UCSD-AML1 (cell line): Measurements from ENCODE around the gene CCNY.

Source experiments
- DNase-seq: peaks from one replicate; lab custom pipeline; 2025; ENCODE audit not compliant: unreplicated experiment; lab: John Stamatoyannopoulos, UW

The CCNY gene

DNA sequence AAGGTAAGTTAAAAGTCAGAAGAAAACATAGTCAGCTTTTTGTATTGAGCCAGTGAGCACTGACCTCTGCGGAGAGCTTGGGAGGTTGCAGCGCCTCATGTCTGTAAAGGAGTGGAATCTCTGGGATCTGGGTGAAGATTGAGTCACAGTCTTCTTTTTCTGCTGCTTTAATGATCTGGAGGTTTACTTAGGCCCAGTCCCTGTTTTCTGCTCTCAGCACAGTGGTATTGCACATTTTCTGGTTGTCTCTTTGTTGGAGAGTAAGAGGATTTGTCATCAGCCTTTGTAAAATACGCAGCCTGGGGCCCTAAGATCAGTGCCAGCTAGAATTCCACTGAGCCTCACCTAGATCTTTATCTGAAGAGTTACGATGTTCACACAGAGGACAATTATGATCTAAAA lies 210.5 kb downstream of the CCNY start:
- no peak for DNase-seq

DNA sequence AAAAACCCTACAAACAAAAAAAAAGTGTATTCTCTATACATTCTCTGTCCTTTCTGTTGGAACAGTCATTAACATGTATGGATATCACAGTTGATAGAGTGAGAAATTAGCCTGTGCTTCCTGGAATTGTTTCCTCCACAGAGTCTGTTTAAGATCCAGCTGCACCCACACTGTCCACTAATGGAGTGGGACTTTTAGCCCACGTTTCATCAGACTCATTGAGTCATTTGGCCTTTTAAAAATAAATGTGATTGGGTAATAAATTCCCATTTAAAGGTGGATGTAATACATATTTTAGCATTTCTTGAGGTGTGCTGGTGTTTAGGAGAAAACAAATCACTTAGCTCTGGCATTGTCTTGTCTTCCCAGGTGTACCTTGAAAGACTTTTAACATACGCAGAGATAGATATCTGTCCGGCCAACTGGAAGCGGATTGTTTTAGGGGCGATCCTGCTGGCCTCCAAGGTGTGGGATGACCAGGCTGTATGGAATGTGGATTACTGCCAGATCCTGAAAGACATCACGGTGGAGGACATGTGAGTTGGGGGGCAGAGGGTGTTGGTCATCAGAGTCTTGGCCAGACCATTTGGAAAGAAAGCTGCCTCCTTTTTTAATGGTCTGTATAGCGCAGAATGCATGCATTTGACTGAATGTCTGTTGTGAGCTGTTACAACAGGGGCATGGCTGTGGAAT lies 216.5 kb downstream of the CCNY start:
- no peak for DNase-seq

DNA sequence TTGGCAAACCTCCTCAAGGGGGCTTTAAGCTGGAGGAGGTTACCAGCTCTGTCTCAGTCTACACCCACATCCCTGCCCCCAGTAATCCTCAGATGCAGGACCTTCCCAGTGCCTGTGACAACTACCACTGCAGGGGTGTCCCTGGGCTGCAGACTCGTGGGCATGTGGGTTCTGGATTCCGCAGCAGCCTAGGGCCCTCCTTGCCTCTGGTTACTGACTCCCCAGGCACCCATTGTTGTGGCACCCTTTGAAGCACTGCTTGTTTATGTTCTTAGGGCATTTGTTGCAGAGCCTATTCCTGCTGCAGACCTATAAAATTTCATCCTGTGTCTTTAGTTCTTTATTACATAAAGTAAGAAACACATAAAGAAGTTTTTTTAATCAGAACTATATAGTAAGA lies 217.7 kb downstream of the CCNY start:
- no peak for DNase-seq

DNA sequence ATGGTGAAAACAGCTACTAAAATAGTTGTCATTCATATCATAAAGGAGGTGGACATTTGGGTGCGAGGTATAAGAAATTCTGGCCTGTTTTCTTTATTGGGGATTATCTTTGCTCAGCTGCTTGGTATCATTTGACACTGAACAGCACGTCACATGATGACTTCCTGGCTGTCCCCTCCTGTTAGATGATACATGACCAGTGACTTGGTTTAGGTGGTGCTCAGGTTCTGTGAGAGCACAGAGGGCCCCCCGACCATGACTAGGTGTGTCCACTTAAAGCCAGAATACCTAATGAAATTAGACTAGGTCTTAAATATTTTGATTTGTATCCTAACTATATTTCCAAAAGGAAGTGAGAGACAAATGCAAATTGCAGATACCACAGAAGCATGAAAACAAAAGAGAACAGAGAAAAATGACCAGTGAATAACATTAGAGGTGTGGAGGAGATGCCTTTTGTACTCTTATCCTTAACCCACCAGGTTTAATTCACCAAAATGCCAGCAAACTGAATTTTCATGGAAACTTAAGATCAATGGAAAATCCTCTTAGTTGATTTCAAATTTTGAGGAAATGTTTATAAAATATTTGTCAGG lies 218.2 kb downstream of the CCNY start:
- DNase-seq: no peak

DNA sequence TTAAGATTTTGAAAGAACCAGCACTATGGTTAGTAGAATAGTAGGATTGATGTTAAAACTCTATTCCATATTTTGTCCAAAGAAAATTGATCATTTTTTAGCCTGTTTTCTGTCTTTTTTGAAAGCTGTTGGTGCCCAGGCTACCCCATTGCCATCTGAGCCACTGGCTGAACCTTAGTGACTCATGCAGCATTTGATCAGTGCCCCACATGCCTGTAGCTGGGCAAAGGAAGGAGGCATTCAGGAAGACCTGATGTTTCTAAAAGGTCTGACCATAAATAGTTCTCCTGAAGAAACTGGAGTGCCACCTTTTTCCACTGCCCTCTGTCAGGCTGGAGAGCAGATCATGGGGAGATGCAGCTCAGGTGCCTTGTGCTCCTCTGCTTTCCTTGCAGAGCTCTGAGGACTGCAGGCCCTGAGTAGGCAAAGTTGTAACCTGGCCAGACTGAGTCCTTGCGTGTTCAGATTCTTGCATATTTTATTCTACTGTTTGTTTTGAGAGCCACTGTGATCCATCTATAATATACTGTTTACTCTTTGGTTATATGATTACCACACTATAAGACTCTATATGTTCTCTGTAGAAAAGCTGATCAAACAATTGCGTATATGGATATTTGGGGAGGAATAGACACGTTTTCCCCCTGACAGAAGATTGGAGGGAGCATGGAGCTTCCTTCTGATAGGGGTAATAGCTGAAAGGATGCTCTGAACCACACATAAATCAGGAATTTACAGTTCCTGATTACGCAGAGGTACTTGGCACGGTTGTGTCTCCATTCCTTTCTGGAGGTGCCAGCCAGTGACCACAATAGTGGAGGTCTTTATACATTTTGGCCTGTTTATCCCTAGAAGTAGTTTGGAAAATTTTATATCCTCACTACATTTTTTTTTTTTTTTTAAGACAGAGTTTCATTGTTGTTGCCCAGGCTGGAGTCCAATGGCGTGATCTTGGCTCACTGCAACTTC lies 219.9 kb downstream of the CCNY start:
- no peak for DNase-seq

DNA sequence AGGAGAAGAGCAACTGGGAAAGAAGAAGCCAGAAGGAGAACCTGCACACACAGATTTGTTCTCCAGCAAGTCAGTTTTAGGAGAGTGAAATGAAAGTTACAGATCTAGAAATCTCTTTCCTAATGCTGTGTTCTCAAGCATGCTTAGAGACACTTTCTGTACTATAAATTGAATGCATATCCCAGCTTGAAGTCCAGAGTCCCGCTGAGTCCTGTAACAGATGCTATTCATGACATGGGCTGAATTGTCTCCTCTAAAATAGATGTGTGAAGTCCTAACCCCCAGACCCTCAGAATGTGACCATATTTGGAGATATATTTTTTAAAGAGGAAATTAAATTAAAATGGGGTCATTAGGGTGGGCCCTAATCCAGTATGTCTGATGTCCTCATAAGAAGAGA lies 222.0 kb downstream of the CCNY start:
- no peak for DNase-seq

DNA sequence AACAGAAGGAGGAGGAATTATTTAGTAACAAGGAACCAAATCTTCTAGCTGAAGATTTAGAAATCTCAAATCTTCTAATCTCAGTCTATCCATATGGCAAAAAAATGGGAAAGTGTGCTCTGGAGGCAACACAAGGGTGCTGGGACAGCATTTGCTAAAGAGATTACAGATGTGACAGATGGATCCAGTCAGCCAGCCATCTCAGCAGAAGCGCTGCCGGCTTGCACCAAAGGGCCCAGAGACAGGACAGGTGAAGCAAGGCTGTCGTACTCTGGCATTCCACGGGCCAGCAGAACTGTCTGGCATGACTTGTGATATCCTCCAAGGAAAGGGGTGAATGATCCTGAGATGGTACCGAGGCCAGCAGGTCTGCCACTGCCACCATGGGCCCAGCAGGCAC lies 223.1 kb downstream of the CCNY start:
- no peak for DNase-seq

DNA sequence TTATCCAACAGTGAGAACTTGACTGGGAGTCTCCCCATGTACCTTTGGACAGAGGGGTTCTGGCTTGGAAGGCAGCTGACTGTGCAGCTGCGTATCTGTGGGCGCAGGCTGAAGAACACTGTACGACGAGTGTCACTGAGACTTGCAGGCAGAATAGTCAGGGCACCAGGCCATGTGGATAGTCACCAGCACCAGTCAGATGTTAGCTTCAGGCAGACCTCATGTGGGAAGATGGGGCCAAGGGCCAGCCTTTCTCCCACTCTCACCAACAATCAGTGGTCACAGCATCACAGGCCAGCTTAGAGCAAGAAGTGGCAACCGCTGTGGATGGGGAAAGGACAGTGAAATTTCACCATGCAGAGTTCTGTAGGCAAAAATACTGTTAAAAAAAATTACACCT lies 225.4 kb downstream of the CCNY start:
- no peak for DNase-seq

DNA sequence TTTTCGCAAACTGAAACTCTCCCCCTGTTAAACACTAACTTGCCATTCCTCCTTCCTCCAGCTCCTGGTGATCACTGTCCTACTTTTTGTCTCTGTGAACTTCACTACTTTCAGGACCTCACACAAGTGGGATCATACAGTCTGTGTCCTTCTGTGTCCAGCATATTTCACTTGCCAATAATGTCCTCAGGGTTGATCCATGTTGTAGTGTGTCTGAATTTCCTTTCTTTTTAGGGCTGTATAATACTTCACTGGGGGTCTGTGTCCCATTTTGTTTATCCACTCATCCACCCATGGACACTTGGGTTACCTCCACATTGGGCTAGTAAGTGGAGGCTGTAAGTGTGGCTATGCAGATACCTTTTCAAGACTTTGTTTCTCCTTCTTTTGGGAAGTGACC lies 226.1 kb downstream of the CCNY start:
- DNase-seq: no peak

DNA sequence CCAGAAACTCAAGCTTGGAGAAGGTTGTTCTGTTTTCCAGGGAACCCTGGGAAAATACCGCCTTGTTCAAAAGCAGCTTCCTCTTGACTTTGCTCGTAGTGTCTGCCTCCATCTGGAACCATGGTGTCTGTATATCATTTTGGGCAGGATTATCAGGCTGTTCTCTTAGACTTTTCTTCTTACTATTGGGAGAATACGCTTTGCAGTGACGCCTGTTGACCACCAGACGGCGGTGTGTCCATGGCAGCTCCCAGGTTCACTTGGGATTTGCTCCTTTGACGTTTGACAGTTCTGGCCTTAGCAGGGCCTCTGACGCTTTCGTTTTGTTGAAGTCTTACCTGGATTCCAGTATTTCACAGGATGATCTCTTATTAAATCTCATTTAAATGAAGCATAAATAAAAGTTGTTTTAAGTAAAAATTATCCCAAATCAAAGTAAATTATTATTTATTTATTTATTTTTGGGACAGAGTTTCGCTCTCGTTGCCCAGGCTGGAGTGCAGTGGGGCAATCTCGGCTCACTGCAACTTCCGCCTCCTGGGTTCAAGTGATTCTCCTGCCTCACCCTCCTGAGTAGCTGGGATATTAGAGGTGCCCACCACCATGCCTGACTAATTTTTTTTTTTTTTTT lies 227.1 kb downstream of the CCNY start:
- peak; percentile 35 for DNase-seq

DNA sequence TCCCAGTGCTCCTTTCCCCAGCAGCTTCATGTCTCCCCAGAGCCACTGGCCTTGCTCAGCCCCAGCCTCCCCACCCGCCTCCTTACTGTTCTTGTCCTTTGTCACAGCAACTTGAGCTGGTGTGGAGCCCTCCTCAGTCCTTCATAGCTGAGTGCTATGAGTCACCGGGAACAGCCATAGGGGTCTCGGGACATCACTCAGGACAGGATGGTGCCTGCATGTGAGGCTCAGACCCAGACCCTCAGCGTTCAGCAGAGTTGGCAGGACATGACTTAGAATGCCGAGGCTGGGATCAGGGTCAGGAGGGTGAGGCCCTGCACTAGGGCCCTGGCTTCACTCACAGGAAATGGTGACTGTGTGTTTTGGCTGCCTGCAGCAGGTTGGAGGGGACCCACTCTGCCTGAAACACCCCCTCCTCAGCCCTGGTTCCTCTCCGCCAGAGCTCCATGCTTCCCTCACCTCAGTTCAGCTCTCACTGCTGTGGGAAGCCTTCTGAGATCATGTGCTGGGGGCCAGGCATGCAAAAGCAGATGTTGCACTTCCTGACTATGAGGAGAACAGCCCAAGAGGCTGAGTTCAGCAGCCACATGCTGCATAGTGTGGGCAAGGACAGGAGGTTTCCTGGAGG lies 228.1 kb downstream of the CCNY start:
- peak; percentile 50 for DNase-seq

DNA sequence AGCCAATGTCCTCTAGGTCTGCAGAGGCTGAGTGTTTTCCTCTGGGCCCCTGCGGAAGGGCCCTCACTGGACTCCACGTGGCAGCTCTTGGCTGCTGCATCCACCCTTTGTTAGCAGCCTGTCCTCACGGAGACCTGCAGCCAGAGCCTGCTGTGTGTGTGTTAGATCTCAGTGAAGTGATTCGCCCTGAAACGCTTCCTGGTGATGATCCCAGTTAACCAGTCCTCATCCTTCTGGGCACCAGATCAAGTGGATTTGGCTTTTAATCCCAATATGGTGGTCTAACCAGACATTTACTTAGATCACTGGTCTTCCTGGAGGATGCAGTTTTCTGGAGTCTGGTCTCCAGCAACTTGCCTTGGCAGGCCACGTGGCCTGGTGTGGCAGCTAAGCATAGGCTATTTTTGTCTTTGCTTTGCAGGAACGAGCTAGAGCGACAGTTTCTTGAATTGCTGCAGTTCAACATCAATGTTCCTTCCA lies 229.3 kb downstream of the CCNY start:
- DNase-seq: no peak

DNA sequence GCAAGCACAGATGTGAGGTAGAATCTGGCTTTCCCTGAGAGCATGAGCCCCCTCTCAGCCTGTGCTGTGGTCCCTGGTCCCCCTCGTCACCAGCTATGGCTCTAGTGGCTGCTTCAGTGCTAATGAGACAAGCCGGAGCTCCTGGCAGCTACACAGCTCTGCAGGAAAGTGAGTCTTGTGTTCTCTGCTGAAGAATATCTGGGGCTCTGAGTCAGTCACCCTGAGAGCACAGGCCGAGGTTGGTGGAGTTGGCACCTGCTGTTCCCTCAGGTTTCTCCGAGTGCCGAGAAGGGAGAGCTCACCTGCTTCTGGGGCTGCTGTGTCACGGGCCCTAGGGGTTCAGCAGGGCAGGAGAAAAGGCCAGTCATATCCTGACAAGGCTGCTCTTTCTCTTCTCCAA lies 231.6 kb downstream of the CCNY start:
- DNase-seq: no peak

DNA sequence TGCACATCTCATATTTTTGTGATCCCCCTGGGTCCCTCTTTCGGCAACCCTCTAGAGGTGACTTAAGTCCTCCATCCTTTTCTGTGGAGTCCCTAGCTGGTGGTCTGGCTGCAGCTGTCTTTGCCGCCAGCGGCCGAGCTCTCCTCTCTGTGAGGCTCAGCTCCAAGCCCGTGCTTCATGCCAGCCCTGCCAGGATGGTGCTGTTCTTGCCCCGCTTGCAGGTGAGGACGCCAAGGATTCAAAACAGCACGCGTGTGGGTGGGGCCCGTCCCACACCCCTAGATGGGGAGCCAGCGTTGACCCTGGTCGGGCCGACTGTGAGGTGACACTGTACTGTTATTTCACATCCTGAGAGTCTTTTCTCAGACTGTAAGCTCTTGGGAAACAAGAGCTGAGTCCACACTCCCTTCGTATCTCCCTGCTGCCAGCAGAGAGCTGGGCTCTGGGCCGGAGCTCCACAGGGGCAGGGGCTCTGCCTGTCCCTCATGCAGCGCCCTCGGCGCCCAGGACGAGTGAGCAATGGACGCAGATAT lies 232.2 kb downstream of the CCNY start:
- DNase-seq: no peak

DNA sequence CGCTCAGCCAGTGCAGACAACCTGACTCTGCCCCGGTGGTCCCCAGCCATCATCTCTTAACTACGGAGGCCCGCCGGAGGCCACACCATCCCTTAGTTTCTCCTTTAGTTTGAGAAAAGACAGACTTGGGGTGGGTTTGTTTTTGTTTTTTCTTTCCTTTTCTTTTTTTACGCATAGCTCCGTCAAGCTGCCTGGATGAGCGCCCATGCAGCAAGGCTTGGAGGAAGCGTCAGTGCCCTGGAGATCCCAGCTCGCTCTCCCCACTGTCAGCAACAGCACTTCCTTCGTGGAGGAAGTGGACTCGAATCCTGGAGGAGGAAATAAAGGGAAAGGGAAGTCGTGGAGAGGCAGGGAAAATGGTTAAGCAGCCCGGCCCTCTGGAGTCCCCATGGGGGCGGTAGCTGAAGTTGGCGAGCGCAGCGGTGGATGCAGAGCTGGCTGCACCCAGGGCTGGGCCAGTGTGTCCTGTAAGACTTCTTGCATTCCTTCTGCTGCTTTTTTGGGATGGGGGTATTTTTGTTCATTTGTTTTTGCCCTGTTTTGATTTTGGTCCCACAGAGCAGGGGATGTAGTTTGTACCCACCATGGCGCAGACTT lies 232.9 kb downstream of the CCNY start:
- no peak for DNase-seq

DNA sequence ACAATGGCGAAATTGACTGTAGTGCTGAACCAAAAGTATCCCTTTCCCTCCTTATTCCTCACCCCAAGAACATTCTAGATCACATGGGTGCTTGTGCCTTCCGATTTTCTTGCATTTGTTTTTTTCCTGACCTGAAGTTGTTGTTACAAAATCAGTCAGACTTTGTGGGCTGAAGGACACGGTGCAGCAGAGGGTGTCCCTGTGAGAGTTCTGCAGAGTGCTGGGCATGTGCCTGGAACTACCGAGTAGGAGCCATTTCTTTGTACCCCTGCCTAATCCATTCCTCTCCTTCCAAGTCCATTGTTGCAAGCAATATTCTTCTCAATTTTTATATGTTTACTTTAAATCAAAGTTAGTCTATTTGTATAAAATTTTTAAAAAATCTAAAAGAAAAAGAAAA lies 233.5 kb downstream of the CCNY start:
- DNase-seq: no peak

DNA sequence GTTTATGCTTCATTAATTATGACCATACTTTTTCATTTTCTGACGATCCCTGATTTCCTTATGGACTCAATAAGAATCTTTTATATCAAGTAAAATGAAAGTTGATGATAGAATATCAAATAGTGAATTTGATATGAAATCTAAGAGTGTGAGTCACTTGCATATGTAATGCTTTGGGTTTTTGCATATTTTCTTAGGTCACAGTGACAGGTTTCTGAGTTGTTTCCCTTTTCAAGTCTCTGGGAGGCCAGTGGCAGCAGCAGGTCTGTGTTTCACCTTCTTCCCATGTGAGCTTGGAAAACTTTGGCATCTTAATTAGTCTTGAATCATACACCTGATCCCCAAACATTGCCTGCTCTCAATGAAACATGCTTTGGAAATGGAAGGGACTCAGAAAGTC lies 234.1 kb downstream of the CCNY start:
- no peak for DNase-seq

DNA sequence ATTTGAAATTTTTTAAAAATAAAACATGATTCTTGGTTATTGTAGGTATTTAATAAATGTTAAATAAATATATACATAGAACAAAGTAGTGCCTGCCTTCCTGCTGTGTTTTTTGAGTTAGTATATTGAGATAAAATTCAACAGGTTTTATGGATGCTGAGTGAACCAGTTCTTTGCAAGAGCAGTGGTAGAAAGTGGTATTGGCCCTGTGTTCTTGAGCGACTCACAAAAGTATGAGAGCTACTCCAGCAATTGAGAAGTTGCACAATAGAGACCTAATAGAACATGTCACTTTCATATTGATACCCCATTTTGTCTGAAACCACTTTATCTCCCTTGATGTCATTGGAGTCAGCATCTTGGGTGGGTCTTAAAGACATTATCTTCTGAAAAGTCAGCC lies 236.3 kb downstream of the CCNY start:
- DNase-seq: no peak

DNA sequence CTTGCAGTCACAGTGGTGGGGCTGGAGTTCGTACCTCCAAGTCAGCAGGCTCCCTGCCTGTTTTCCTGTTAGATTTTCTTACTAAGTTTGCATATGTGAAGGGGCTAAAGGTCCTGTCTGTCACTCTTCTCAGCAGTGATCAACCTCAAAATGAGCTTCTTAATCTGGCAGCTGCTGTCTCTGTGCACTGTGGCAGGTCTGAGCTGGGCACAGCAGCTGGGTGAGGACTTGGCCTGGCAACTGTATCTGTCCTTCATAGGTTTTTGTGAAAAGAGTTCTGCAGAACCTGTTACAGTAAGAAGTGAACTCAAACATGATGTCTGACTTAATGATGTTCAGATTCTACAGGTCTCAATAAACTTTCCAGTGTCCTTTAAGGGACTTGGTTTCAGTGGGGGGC lies 237.5 kb downstream of the CCNY start:
- DNase-seq: no peak

DNA sequence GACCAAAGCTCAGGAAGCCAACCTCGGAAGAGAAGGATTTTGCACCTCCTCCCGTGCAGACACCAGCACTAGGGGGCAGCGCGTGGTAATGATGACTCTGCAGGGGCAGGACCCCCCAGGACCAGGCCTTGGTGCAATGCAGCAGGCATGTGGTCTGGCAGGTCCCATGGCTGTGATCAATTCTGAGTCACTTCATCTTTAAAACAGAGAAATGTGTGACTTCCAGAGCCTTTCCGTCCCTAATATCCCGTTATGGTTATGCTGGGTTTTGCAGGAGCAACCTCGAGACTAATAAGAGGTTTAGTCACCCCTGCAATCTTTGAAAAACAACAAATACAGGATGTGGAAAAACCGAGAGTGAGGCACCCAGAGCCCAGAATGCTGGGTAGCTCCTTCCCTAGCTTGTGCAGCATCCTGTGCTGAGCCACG lies 238.6 kb downstream of the CCNY start:
- DNase-seq: no peak
